K562 (cell line): ENCODE results near the gene SORCS2.

Experiments
- GATA2 ChIP-seq: sonication (generic); formaldehyde crosslinking; IDR thresholded peaks from 2 replicates; pipeline ENCODE4 v1.4.0; 2020; ENCODE audit warnings: mild to moderate bottlenecking, missing genetic modification reagents
- MTA1 ChIP-seq: fragments of 450-650 bp; IDR thresholded peaks from 2 replicates; pipeline ENCODE4 v1.6.1; 2017; ENCODE audit warnings: borderline replicate concordance
- ZNF274 ChIP-seq: IDR thresholded peaks from 2 replicates; pipeline ENCODE4 v1.6.1; 2011; ENCODE audit warnings: low read depth, mild to moderate bottlenecking, low read length, moderate library complexity, borderline replicate concordance
- TF ChIP-seq, protein P1 (sequence below), 3 experiments: IDR thresholded peaks in 2 of 3; conservative IDR thresholded peaks in 1 of 3; 2 replicates each; pipeline ENCODE4 v1.5.1; 2011 to 2012; ENCODE audit warnings: low read length in 3 of 3, mild to moderate bottlenecking in 3 of 3, control low read depth in 2 of 3, improper control_type of control experiment in 1 of 3, inconsistent platforms in 1 of 3, low read depth in 1 of 3, mixed read lengths in 1 of 3, moderate library complexity in 1 of 3; ENCODE audit not compliant: insufficient read depth in 2 of 3
- TF ChIP-seq, protein P2 (sequence below): sonication (generic); formaldehyde crosslinking; IDR thresholded peaks from 2 replicates; pipeline ENCODE4 v1.8.0; 2022; ENCODE audit warnings: mild to moderate bottlenecking, missing genetic modification reagents

DNA sequence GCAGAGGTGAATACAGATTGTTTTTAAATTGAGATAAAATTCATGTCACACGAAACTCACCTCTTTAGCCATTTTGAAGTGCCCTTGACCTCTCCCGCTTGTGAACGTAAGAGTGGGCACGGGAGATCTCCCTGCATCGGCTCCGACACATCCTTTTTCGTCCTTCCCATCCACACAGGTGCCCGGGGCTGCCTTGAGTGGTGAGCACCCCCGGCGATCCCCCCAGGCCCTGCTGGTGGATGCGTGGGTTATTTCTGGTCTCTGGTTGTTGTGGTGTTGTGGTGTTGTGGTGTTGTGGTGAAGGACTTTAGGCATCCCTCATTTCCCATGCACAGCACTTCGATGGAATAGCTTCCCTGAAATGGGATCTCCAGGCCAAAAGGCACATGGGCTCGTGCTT, 196.3 kb downstream of the SORCS2 start:
- TF ChIP-seq MTA1 (no peak), ZNF274 (no peak), GATA2 (no peak)
- TF ChIP-seq, protein P1, sequence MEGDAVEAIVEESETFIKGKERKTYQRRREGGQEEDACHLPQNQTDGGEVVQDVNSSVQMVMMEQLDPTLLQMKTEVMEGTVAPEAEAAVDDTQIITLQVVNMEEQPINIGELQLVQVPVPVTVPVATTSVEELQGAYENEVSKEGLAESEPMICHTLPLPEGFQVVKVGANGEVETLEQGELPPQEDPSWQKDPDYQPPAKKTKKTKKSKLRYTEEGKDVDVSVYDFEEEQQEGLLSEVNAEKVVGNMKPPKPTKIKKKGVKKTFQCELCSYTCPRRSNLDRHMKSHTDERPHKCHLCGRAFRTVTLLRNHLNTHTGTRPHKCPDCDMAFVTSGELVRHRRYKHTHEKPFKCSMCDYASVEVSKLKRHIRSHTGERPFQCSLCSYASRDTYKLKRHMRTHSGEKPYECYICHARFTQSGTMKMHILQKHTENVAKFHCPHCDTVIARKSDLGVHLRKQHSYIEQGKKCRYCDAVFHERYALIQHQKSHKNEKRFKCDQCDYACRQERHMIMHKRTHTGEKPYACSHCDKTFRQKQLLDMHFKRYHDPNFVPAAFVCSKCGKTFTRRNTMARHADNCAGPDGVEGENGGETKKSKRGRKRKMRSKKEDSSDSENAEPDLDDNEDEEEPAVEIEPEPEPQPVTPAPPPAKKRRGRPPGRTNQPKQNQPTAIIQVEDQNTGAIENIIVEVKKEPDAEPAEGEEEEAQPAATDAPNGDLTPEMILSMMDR (IDR thresholded peaks at IDR 0.05 in 2 of 3, conservative IDR thresholded peaks at IDR 0.05 in 1 of 3; ENCODE audit: insufficient read depth in 2 of 3, low read depth in 1 of 3, low read length in 3 of 3), result no peak
- TF ChIP-seq, protein P2, sequence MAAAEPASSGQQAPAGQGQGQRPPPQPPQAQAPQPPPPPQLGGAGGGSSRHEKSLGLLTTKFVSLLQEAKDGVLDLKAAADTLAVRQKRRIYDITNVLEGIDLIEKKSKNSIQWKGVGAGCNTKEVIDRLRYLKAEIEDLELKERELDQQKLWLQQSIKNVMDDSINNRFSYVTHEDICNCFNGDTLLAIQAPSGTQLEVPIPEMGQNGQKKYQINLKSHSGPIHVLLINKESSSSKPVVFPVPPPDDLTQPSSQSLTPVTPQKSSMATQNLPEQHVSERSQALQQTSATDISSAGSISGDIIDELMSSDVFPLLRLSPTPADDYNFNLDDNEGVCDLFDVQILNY (CRISPR knock-in tag), result no peak
